Activated CD4-positive, CD25-positive, alpha-beta regulatory T cell (primary cell): Measurements from ENCODE around the gene DBN1.
"Not testable (repeated sequence)": the region's sequence is repeated elsewhere in the genome, so short reads cannot be mapped to it uniquely, and the experiment has no call there.

Experiments
- DNase-seq, 4 experiments: peaks; one replicate each; lab custom pipeline; 2025; lab: John Stamatoyannopoulos, UW

DBN1 gene

GRCh38 chr5:177490992-177491391 lies 17.6 kb upstream of the DBN1 start:
- DNase-seq: no peak

- DNase-seq: no peak
Observed at GRCh38 chr5:177490311-177490991, 17.0 kb upstream of the DBN1 start.

- no peak for DNase-seq
Observed at GRCh38 chr5:177489119-177489716, 15.8 kb upstream of the DBN1 start.

GRCh38 chr5:177487975-177488374 lies 14.5 kb upstream of the DBN1 start:
- no peak for DNase-seq

- DNase-seq: no peak
Observed at GRCh38 chr5:177487144-177487543, 13.7 kb upstream of the DBN1 start.

GRCh38 chr5:177486256-177486655 lies 12.8 kb upstream of the DBN1 start:
- DNase-seq: no peak

GRCh38 chr5:177485753-177486152 lies 12.3 kb upstream of the DBN1 start:
- not testable (repeated sequence) for DNase-seq

GRCh38 chr5:177484902-177485549 lies 11.6 kb upstream of the DBN1 start:
- no peak for DNase-seq

GRCh38 chr5:177483994-177484901 lies 10.8 kb upstream of the DBN1 start:
- no peak for DNase-seq

GRCh38 chr5:177483042-177483441 lies 9.6 kb upstream of the DBN1 start:
- no peak for DNase-seq

GRCh38 chr5:177482359-177482795 lies 8.9 kb upstream of the DBN1 start:
- DNase-seq: no peak

GRCh38 chr5:177479774-177480173 lies 6.3 kb upstream of the DBN1 start:
- DNase-seq: no peak

- DNase-seq: no peak
Observed at GRCh38 chr5:177478711-177479646, 5.5 kb upstream of the DBN1 start.

GRCh38 chr5:177477701-177478477 lies 4.5 kb upstream of the DBN1 start:
- DNase-seq: no peak

GRCh38 chr5:177476531-177477233 lies 3.2 kb upstream of the DBN1 start:
- no peak for DNase-seq

GRCh38 chr5:177475563-177476427 lies 2.4 kb upstream of the DBN1 start:
- DNase-seq: no peak

- DNase-seq: no peak
Observed at GRCh38 chr5:177474846-177475562, 1.6 kb upstream of the DBN1 start.

- DNase-seq: no peak
Observed at GRCh38 chr5:177474002-177474476, 605 bp upstream of the DBN1 start.
